GM12878 (cell line): Measurements from ENCODE around the gene RALB. TPM values are rescaled to one million over a fixed set of nuclear protein-coding genes. Genes with fewer than 3 reads are reported as not detected.

ENCODE experiments used
- ATAC-seq: fragments of 200-7000 bp; cut with Tn5 transposase; 3 replicates; pipeline ENCODE4 v1.9.1; 2020; ENCODE audit warnings: mild to moderate bottlenecking, moderate library complexity
- BruUV-seq: library from RNA; stranded (reverse); fragments of 400-500 nt; replicated peaks from 2 replicates; lab custom pipeline; 2021; lab: Mats Ljungman, UMichigan
- CTCF ChIA-PET: fragments of 300-600 bp; sonication (Branson Sonifier 250); formaldehyde crosslinking; extraction: SDS; loops from one replicate; lab custom pipeline; 2021; ENCODE audit warnings: inconsistent platforms; lab: Yijun Ruan, JAX
- POLR2A ChIA-PET: fragments of 350-600 bp; formaldehyde crosslinking; extraction: SDS; loops from one replicate; lab custom pipeline; 2021; ENCODE audit warnings: inconsistent platforms; lab: Charles Lee
- RAD21 ChIA-PET: fragments of 300-600 bp; sonication (Branson Sonifier 250); formaldehyde crosslinking; loops from one replicate; lab custom pipeline; 2023; ENCODE audit warnings: antibody characterized with exemption; ENCODE audit not compliant: unreplicated experiment; lab: Charles Lee
- SMC1A ChIA-PET: fragments of 300-600 bp; sonication (Branson Sonifier 250); formaldehyde crosslinking; loops from one replicate; lab custom pipeline; 2023; ENCODE audit not compliant: unreplicated experiment, uncharacterized antibody; lab: Charles Lee
- DNase-seq: peaks from one replicate; pipeline ENCODE4 v3.0.0-alpha.2; 2011; ENCODE audit warnings: low read depth, low spot score
- FAIRE-seq: peaks from 3 replicates; lab custom pipeline; 2011; peaks lifted over from hg19 to GRCh38; lab: Jason Lieb, UNC
- H2AFZ ChIP-seq: 2 replicates; pipeline ENCODE4 v1.6.0; 2011; ENCODE audit warnings: low read depth, low read length, control low read depth; ENCODE audit not compliant: control insufficient read depth
- H3K27ac ChIP-seq: 2 replicates; pipeline ENCODE4 v1.5.1; 2011; ENCODE audit warnings: control low read depth; ENCODE audit not compliant: control insufficient read depth, insufficient read depth
- H3K27me3 ChIP-seq, 2 experiments: replicated peaks in 1 of 2; 2 replicates each; pipeline versions ENCODE4 v1.6.0 to v1.6.1; 2011; ENCODE audit warnings: low read length in 1 of 2; ENCODE audit not compliant: control insufficient read depth in 2 of 2, insufficient read depth in 2 of 2
- H3K36me3 ChIP-seq, 2 experiments: 2 replicates each; pipeline ENCODE4 v1.5.1; 2011; ENCODE audit warnings: low read length in 1 of 2; ENCODE audit not compliant: control insufficient read depth in 2 of 2, insufficient read depth in 2 of 2
- H3K4me1 ChIP-seq: 2 replicates; pipeline ENCODE4 v1.6.1; 2011; ENCODE audit warnings: mild to moderate bottlenecking, low read length, moderate library complexity, mixed read lengths; ENCODE audit not compliant: control insufficient read depth, insufficient read depth
- H3K4me2 ChIP-seq: 2 replicates; pipeline ENCODE4 v1.6.0; 2011; ENCODE audit warnings: control low read depth; ENCODE audit not compliant: control insufficient read depth, insufficient read depth
- H3K4me3 ChIP-seq: fragments of 200-600 bp; sonication (generic); 2 replicates; pipeline ENCODE4 v1.5.1; 2016
- H3K79me2 ChIP-seq: 2 replicates; pipeline ENCODE4 v1.6.0; 2011; ENCODE audit warnings: low read length; ENCODE audit not compliant: control insufficient read depth, insufficient read depth
- H3K9ac ChIP-seq: 2 replicates; pipeline ENCODE4 v1.8.0; 2011; ENCODE audit warnings: low read length, control low read depth, mixed read lengths; ENCODE audit not compliant: control insufficient read depth, insufficient read depth
- H3K9me3 ChIP-seq: replicated peaks from 3 replicates; pipeline ENCODE4 v1.5.1; 2011; ENCODE audit warnings: mild to moderate bottlenecking, low read length; ENCODE audit not compliant: control insufficient read depth, insufficient read depth
- H4K20me1 ChIP-seq: 2 replicates; pipeline ENCODE4 v1.6.0; 2011; ENCODE audit not compliant: control insufficient read depth, insufficient read depth
- EP300 ChIP-seq, 2 experiments: fragments of 150-350 bp in 1 of 2; IDR thresholded peaks; 2 replicates each; pipeline ENCODE4 v1.6.1; 2011 to 2012; ENCODE audit warnings: low read depth in 2 of 2, low read length in 2 of 2, borderline replicate concordance in 1 of 2, improper control_type of control experiment in 1 of 2, inconsistent platforms in 1 of 2; ENCODE audit not compliant: control insufficient read depth in 1 of 2
- ESRRA ChIP-seq: IDR thresholded peaks from 2 replicates; pipeline ENCODE4 v1.6.1; 2012; ENCODE audit warnings: mild to moderate bottlenecking, low read length, improper control_type of control experiment
- JUND ChIP-seq: IDR thresholded peaks from 2 replicates; pipeline ENCODE4 v1.6.1; 2012; ENCODE audit warnings: low read depth, mild to moderate bottlenecking, low read length, improper control_type of control experiment, moderate library complexity
- MEF2B ChIP-seq: fragments of 450-650 bp; IDR thresholded peaks from 2 replicates; pipeline ENCODE4 v1.6.1; 2018; ENCODE audit warnings: mild to moderate bottlenecking, moderate library complexity; ENCODE audit not compliant: partially characterized antibody, poor library complexity, severe bottlenecking
- MYB ChIP-seq: fragments of 150-350 bp; IDR thresholded peaks from 2 replicates; pipeline ENCODE4 v1.6.1; 2014; ENCODE audit warnings: mild to moderate bottlenecking, low read depth, low read length, borderline replicate concordance
- NFIC ChIP-seq: IDR thresholded peaks from 2 replicates; pipeline ENCODE4 v1.6.1; 2012; ENCODE audit warnings: low read depth, mild to moderate bottlenecking, inconsistent platforms, low read length, moderate library complexity
- ZNF274 ChIP-seq: IDR thresholded peaks from one replicate; pipeline ENCODE4 v1.8.0; 2011; ENCODE audit not compliant: insufficient read length, insufficient read depth
- WGBS: methylation state at CpG from one replicate; pipeline ENCODE4 v1.1.6; 2016; ENCODE audit warnings: low lambda C conversion rate; ENCODE audit not compliant: insufficient replicate concordance, insufficient coverage; ENCODE audit errors: missing lambda C conversion rate; 5-methylcytosine and 5-hydroxymethylcytosine counted together
- in situ Hi-C: fragments of 300-500 bp; cut with MboI; formaldehyde crosslinking; loops from 9 replicates; pipeline ENCODE4 v1.14.3; 2018; ENCODE audit warnings: mixed read lengths
- intact Hi-C: fragments of 100-400 bp; cut with micrococcal nuclease; formaldehyde crosslinking; loops from one replicate; pipeline ENCODE4 v1.14.2; 2022; ENCODE audit not compliant: unreplicated experiment
- polyA plus RNA-seq, 11 experiments: library from polyadenylated mRNA; depleted of rRNA in 4 of 11; unstranded in 6 of 11; stranded (reverse) in 5 of 11; fragments of >200 nt; fragmentation: Nextera tagmentation in 4 of 11; fragmentation: Illumina TruSeq in 1 of 11; extraction: Ambion mirVana in 4 of 11; extraction: Trizol in 1 of 11; gene quantifications; 1 replicate in 1 of 11; 2 replicates in 10 of 11; pipeline versions ENCODE4 v1.2.1 to v1.2.3, GENCODE V29; 2011 to 2016; ENCODE audit warnings: inconsistent platforms in 2 of 11, missing spikeins in 2 of 11, low read depth in 1 of 11
- total RNA-seq, 4 experiments: library from RNA; depleted of rRNA in 3 of 4; stranded (reverse); fragments of >200 nt in 3 of 4; fragmentation: Illumina TruSeq in 1 of 4; extraction: Trizol in 1 of 4; gene quantifications; 2 replicates each; pipeline versions ENCODE4 v1.2.1 to v1.2.3, GENCODE V29; 2013 to 2021
- TF ChIP-seq, protein P1 (sequence below): IDR thresholded peaks from 2 replicates; pipeline ENCODE4 v1.6.1; 2011; ENCODE audit warnings: borderline replicate concordance, low read depth, mild to moderate bottlenecking, moderate library complexity, mixed read lengths, low read length; ENCODE audit not compliant: insufficient read depth; ENCODE audit errors: extremely low read length
- TF ChIP-seq, protein P2 (sequence below): fragments of 450-650 bp; IDR thresholded peaks from 2 replicates; pipeline ENCODE4 v1.6.1; 2016; ENCODE audit warnings: mild to moderate bottlenecking, moderate library complexity, borderline replicate concordance
- TF ChIP-seq, protein P3 (sequence below), 3 experiments: IDR thresholded peaks in 2 of 3; conservative IDR thresholded peaks in 1 of 3; 2 replicates each; pipeline ENCODE4 v1.5.1; 2011; ENCODE audit warnings: low read depth in 3 of 3, low read length in 3 of 3, mild to moderate bottlenecking in 3 of 3, control low read depth in 2 of 3, moderate library complexity in 2 of 3, inconsistent platforms in 1 of 3, mixed read lengths in 1 of 3; ENCODE audit not compliant: control insufficient read depth in 2 of 3, insufficient read depth in 1 of 3; ENCODE audit errors: extremely low read depth in 1 of 3
- TF ChIP-seq, protein P4 (sequence below): IDR thresholded peaks from 2 replicates; pipeline ENCODE4 v1.6.1; 2011; ENCODE audit warnings: mild to moderate bottlenecking, low read depth, low read length, moderate library complexity; ENCODE audit not compliant: insufficient replicate concordance
- TF ChIP-seq, protein P5 (sequence below): IDR thresholded peaks from 2 replicates; pipeline ENCODE4 v1.6.1; 2011; ENCODE audit warnings: borderline replicate concordance, low read depth, mild to moderate bottlenecking, moderate library complexity, low read length; ENCODE audit not compliant: insufficient read depth, poor library complexity, severe bottlenecking

RALB gene
- total and polyA plus RNA-seq, 10 of the 15 experiments (the other 5 are each of a cell fraction or from before 2014, with no cell fraction given), result 8.3 to 54.0 (median 24.2) TPM

DNA sequence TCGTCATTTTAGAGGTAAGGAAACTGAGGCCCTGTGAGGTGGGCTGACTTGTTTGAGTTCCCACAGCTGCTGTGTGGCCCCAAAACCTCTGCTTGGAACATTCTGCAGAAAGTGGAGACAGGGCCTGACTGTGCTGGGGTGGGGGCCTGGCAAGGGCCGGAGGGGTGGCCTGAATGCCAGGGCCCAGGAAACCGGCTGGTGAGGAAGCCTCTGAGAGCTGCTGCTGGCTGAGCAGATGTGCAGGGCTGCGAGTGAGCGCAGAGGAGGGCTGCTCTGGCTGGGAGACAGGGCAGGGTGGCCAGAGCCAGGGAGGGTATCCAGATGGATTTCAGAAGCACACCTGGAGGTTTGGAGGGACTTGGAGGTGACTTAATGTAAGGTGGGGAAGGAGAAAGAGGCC lies 63.4 kb downstream of the RALB start:
- Histone ChIP-seq H3K79me2 (no peaks in the 10 kb centered on the region), H3K27me3 (peaks cover 1 to 3% of the 10 kb centered on the region in 2 experiments; a peak in 1 of 4 replicates), H2AFZ (no peak overlapping the region), H3K27ac (no peak overlapping the region), H3K4me3 (no peak overlapping the region), H3K4me2 (no peak overlapping the region), H3K4me1 (peaks cover 6% of the 10 kb centered on the region), H3K9me3 (no peaks in the 10 kb centered on the region), H3K36me3 (no peaks in the 10 kb centered on the region), H4K20me1 (no peaks in the 10 kb centered on the region), H3K9ac (no peak overlapping the region)
- intact Hi-C loops, result loop anchor here (10.0 kb wide), 1 partner anchor 561 kb away; the partner anchor contains the start of gene PTPN4
- no TSS peak for BruUV-seq
- in situ Hi-C loops, result loop anchor here (10.0 kb wide), 1 partner anchor 201 kb away; no protein-coding TSS in a partner anchor
- ATAC-seq, result no peak
- ChIA-PET POLR2A (no interaction called here), RAD21 (no interaction called here), CTCF (interaction anchor here (7.5 kb wide), 1 partner anchor 140 kb away, joined by 148 read pairs; no protein-coding TSS in a partner anchor), SMC1A (no interaction called here)
- DNase-seq, result no peak
- no peak for FAIRE-seq
- 67% methylated on average over 5 of the region's 5 CpGs for WGBS
- TF ChIP-seq MEF2B (no peak), MYB (no peak), JUND (no peak), NFIC (no peak), ESRRA (no peak), EP300 (IDR thresholded peaks at IDR 0.05; ENCODE audit: borderline replicate concordance in 1 of 2, control insufficient read depth in 1 of 2, low read depth in 2 of 2, low read length in 2 of 2) (no peak), ZNF274 (no peak)
- TF ChIP-seq, protein P1, sequence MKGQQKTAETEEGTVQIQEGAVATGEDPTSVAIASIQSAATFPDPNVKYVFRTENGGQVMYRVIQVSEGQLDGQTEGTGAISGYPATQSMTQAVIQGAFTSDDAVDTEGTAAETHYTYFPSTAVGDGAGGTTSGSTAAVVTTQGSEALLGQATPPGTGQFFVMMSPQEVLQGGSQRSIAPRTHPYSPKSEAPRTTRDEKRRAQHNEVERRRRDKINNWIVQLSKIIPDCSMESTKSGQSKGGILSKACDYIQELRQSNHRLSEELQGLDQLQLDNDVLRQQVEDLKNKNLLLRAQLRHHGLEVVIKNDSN, result no peak
- TF ChIP-seq, protein P2, sequence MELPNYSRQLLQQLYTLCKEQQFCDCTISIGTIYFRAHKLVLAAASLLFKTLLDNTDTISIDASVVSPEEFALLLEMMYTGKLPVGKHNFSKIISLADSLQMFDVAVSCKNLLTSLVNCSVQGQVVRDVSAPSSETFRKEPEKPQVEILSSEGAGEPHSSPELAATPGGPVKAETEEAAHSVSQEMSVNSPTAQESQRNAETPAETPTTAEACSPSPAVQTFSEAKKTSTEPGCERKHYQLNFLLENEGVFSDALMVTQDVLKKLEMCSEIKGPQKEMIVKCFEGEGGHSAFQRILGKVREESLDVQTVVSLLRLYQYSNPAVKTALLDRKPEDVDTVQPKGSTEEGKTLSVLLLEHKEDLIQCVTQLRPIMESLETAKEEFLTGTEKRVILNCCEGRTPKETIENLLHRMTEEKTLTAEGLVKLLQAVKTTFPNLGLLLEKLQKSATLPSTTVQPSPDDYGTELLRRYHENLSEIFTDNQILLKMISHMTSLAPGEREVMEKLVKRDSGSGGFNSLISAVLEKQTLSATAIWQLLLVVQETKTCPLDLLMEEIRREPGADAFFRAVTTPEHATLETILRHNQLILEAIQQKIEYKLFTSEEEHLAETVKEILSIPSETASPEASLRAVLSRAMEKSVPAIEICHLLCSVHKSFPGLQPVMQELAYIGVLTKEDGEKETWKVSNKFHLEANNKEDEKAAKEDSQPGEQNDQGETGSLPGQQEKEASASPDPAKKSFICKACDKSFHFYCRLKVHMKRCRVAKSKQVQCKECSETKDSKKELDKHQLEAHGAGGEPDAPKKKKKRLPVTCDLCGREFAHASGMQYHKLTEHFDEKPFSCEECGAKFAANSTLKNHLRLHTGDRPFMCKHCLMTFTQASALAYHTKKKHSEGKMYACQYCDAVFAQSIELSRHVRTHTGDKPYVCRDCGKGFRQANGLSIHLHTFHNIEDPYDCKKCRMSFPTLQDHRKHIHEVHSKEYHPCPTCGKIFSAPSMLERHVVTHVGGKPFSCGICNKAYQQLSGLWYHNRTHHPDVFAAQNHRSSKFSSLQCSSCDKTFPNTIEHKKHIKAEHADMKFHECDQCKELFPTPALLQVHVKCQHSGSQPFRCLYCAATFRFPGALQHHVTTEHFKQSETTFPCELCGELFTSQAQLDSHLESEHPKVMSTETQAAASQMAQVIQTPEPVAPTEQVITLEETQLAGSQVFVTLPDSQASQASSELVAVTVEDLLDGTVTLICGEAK, result no peak
- TF ChIP-seq, protein P3, sequence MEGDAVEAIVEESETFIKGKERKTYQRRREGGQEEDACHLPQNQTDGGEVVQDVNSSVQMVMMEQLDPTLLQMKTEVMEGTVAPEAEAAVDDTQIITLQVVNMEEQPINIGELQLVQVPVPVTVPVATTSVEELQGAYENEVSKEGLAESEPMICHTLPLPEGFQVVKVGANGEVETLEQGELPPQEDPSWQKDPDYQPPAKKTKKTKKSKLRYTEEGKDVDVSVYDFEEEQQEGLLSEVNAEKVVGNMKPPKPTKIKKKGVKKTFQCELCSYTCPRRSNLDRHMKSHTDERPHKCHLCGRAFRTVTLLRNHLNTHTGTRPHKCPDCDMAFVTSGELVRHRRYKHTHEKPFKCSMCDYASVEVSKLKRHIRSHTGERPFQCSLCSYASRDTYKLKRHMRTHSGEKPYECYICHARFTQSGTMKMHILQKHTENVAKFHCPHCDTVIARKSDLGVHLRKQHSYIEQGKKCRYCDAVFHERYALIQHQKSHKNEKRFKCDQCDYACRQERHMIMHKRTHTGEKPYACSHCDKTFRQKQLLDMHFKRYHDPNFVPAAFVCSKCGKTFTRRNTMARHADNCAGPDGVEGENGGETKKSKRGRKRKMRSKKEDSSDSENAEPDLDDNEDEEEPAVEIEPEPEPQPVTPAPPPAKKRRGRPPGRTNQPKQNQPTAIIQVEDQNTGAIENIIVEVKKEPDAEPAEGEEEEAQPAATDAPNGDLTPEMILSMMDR (IDR thresholded peaks at IDR 0.05 in 2 of 3, conservative IDR thresholded peaks at IDR 0.05 in 1 of 3; ENCODE audit: control insufficient read depth in 2 of 3, extremely low read depth in 1 of 3, insufficient read depth in 1 of 3, low read depth in 3 of 3, low read length in 3 of 3), result no peak
- TF ChIP-seq, protein P4, sequence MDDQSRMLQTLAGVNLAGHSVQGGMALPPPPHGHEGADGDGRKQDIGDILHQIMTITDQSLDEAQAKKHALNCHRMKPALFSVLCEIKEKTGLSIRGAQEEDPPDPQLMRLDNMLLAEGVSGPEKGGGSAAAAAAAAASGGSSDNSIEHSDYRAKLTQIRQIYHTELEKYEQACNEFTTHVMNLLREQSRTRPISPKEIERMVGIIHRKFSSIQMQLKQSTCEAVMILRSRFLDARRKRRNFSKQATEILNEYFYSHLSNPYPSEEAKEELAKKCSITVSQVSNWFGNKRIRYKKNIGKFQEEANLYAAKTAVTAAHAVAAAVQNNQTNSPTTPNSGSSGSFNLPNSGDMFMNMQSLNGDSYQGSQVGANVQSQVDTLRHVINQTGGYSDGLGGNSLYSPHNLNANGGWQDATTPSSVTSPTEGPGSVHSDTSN, result no peak
- TF ChIP-seq, protein P5, sequence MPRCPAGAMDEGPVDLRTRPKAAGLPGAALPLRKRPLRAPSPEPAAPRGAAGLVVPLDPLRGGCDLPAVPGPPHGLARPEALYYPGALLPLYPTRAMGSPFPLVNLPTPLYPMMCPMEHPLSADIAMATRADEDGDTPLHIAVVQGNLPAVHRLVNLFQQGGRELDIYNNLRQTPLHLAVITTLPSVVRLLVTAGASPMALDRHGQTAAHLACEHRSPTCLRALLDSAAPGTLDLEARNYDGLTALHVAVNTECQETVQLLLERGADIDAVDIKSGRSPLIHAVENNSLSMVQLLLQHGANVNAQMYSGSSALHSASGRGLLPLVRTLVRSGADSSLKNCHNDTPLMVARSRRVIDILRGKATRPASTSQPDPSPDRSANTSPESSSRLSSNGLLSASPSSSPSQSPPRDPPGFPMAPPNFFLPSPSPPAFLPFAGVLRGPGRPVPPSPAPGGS, result no peak
